Ishikawa (cell line): ENCODE results near the gene NUMA1.

Experiments used
- CEBPB ChIP-seq: IDR thresholded peaks from 2 replicates; pipeline ENCODE4 v1.6.1; 2012
- CREB1 ChIP-seq: IDR thresholded peaks from 2 replicates; pipeline ENCODE4 v1.6.1; 2012; ENCODE audit warnings: low read depth
- EGR1 ChIP-seq: IDR thresholded peaks from 2 replicates; pipeline ENCODE4 v1.6.1; 2012
- EP300 ChIP-seq: IDR thresholded peaks from 2 replicates; pipeline ENCODE4 v1.6.1; 2012; ENCODE audit warnings: borderline replicate concordance
- FOXM1 ChIP-seq: IDR thresholded peaks from 2 replicates; pipeline ENCODE4 v1.6.1; 2012; ENCODE audit warnings: low read depth, borderline replicate concordance
- NFIC ChIP-seq: IDR thresholded peaks from 2 replicates; pipeline ENCODE4 v1.6.1; 2012
- RAD21 ChIP-seq: IDR thresholded peaks from 2 replicates; pipeline ENCODE4 v1.6.1; 2012; ENCODE audit warnings: low read depth
- TAF1 ChIP-seq: IDR thresholded peaks from 2 replicates; pipeline ENCODE4 v1.6.1; 2012; ENCODE audit warnings: low read depth, mild to moderate bottlenecking
- TCF12 ChIP-seq: IDR thresholded peaks from 2 replicates; pipeline ENCODE4 v1.6.1; 2012; ENCODE audit warnings: low read depth
- TEAD4 ChIP-seq: IDR thresholded peaks from 2 replicates; pipeline ENCODE4 v1.6.1; 2012
- YY1 ChIP-seq: IDR thresholded peaks from 2 replicates; pipeline ENCODE4 v1.6.1; 2012; ENCODE audit warnings: low read depth
- ZBTB7A ChIP-seq: IDR thresholded peaks from 2 replicates; pipeline ENCODE4 v1.6.1; 2012; ENCODE audit warnings: low read depth
- TF ChIP-seq, protein P1 (sequence below): IDR thresholded peaks from 2 replicates; pipeline ENCODE4 v1.6.1; 2012
- TF ChIP-seq, protein P2 (sequence below): IDR thresholded peaks from 2 replicates; pipeline ENCODE4 v1.6.1; 2012
- TF ChIP-seq, protein P3 (sequence below): IDR thresholded peaks from 2 replicates; pipeline ENCODE4 v1.6.1; 2012; ENCODE audit warnings: low read depth, mild to moderate bottlenecking

NUMA1 gene

DNA sequence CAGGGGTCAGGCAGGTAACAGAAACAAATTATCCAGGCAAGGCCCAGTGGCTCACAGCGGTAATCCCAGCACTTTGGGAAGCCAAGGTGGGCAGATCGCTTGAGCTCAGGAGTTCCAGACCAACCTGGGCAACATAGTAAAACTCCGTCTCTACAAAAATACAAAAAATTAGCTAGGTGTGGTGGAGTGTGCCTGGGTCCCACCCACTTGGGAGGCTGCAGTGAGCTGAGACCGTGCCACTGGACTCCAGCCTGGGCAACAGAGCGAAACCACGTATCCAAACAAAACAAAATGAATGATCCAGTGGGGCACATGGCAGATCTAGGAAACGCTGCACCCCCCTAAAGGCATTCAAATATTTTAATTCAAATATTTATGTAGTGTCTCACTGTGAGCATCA is 9.9 kb downstream of the NUMA1 start:
- TF ChIP-seq FOXM1 (no peak), EP300 (no peak), NFIC (peak; percentile 46), TCF12 (no peak), TEAD4 (0 out of 2 replicates have a peak, but pooled peaks have one; percentile 7)
- TF ChIP-seq, protein P1, sequence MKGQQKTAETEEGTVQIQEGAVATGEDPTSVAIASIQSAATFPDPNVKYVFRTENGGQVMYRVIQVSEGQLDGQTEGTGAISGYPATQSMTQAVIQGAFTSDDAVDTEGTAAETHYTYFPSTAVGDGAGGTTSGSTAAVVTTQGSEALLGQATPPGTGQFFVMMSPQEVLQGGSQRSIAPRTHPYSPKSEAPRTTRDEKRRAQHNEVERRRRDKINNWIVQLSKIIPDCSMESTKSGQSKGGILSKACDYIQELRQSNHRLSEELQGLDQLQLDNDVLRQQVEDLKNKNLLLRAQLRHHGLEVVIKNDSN, result no peak
- TF ChIP-seq, protein P2, sequence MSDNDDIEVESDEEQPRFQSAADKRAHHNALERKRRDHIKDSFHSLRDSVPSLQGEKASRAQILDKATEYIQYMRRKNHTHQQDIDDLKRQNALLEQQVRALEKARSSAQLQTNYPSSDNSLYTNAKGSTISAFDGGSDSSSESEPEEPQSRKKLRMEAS, result peak; percentile 37; the same call in 1 of the 2 replicates

DNA sequence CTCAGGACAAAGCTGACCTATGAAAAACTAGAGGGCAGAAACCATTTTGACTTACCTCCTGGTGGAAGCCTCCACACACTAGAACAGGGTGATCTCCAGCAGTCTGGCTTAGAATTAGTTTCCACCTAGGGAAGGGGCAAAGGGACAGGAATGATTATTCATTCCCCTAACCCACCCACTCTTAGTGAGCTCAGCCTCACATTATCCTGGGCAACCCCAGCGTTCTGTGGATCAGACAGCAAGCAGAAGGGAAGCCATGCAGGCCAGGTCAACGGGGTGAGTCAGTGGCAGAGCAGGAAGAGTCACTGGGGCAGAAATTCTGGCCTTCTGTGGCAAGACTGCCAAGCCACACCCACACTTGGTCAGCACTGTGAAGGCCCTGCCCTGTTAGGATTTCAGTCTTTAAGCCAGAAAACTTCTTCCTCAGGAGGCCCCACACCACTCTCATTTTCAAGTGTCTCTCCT is 10.5 kb downstream of the NUMA1 start:
- TF ChIP-seq EP300 (peak; percentile 28; the same call in 1 of the 2 replicates), RAD21 (no peak), CREB1 (no peak), YY1 (peak; percentile 65; the same call in 1 of the 2 replicates), TCF12 (0 out of 2 replicates have a peak, but pooled peaks have one; percentile 17), EGR1 (no peak), NFIC (peak; percentile 78)
- TF ChIP-seq, protein P1, result no peak
- TF ChIP-seq, protein P2, result peak; percentile 45; the same call in 1 of the 2 replicates

DNA sequence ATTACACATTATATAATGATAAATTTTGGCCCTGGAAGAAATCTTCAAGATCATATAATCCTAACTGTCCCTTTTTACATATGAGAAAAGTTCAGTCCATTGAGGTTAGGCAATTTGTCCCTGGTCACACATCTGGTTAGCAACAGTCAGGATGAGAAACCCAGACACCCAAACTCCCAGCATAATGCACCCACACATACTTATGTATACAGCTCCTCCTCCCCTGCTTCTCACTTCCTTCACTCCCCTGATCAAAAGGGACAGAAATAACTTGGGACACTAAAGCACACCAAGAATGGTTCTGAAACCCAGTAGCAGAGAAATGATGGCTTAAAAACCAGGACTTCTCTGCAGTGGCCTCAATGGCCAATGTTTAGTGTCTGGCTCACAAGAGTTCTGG is 11.1 kb downstream of the NUMA1 start:
- TF ChIP-seq YY1, result no peak
- no peak for TF ChIP-seq TEAD4
- no peak for TF ChIP-seq EP300
- TF ChIP-seq, protein P1, result no peak
- TF ChIP-seq RAD21, result no peak
- TF ChIP-seq CEBPB, result no peak
- TF ChIP-seq CREB1, result no peak
- no peak for TF ChIP-seq ZBTB7A
- no peak for TF ChIP-seq FOXM1

DNA sequence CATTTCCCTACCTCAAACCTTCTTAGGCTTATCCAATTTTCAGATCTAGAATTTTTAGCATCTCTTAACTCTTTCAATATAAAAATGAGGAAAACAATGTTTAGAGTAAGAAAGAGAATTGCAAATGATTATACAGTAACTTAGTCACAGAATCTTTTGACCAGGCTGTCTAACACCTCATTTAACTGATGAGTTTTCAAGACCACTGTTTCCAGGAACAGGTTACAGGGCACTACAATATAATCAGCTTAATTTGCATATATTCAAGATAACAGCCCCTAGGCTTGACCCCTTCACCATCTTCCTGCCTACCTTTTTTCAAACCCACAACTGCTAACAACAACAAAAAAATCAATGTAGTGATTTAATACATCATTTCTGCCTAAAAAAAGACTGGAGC is 12.7 kb downstream of the NUMA1 start:
- TF ChIP-seq TAF1 (no peak), YY1 (no peak), TCF12 (no peak), CREB1 (no peak), FOXM1 (no peak), TEAD4 (no peak), ZBTB7A (no peak), EP300 (no peak), NFIC (no peak), CEBPB (no peak), RAD21 (no peak), EGR1 (no peak)
- TF ChIP-seq, protein P3, sequence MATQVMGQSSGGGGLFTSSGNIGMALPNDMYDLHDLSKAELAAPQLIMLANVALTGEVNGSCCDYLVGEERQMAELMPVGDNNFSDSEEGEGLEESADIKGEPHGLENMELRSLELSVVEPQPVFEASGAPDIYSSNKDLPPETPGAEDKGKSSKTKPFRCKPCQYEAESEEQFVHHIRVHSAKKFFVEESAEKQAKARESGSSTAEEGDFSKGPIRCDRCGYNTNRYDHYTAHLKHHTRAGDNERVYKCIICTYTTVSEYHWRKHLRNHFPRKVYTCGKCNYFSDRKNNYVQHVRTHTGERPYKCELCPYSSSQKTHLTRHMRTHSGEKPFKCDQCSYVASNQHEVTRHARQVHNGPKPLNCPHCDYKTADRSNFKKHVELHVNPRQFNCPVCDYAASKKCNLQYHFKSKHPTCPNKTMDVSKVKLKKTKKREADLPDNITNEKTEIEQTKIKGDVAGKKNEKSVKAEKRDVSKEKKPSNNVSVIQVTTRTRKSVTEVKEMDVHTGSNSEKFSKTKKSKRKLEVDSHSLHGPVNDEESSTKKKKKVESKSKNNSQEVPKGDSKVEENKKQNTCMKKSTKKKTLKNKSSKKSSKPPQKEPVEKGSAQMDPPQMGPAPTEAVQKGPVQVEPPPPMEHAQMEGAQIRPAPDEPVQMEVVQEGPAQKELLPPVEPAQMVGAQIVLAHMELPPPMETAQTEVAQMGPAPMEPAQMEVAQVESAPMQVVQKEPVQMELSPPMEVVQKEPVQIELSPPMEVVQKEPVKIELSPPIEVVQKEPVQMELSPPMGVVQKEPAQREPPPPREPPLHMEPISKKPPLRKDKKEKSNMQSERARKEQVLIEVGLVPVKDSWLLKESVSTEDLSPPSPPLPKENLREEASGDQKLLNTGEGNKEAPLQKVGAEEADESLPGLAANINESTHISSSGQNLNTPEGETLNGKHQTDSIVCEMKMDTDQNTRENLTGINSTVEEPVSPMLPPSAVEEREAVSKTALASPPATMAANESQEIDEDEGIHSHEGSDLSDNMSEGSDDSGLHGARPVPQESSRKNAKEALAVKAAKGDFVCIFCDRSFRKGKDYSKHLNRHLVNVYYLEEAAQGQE, result no peak
- TF ChIP-seq, protein P2, result no peak
- TF ChIP-seq, protein P1, result no peak

DNA sequence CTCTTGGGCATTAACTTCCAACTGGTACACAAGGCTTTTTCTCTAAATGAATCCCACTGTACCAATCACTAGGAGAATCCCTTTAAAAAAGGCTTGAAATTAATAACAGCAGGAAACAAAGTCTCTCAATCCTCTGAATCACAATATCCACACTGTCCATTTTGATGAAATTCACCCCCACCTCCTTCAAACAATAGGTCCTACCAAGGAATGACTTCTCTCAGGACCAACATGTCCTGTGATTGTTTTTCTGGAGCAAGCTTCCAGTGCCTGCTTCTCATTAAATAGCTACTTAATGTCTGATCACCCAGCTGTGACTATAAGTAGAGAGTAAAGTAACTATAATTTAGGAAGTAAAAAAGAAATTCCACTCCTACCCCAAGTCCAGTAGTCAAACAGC is 13.1 kb downstream of the NUMA1 start:
- TF ChIP-seq RAD21 (no peak), ZBTB7A (no peak), EGR1 (no peak), CEBPB (no peak), NFIC (no peak), FOXM1 (no peak), YY1 (no peak), TAF1 (no peak), CREB1 (no peak)
- TF ChIP-seq, protein P3, result no peak
- TF ChIP-seq, protein P1, result no peak
